NCI-H510A (cell line): Measurements from ENCODE around the gene AUNIP.

Source experiments
- DNase-seq: peaks from one replicate; lab custom pipeline; 2025; lab: John Stamatoyannopoulos, UW

AUNIP gene

GRCh38 chr1:25809283-25809926 lies 49.9 kb downstream of the AUNIP start:
- no peak for DNase-seq

GRCh38 chr1:25808481-25809244 lies 50.6 kb downstream of the AUNIP start:
- no peak for DNase-seq

GRCh38 chr1:25807480-25808390 lies 51.5 kb downstream of the AUNIP start:
- no peak for DNase-seq

GRCh38 chr1:25806418-25806817 lies 52.8 kb downstream of the AUNIP start:
- no peak for DNase-seq

GRCh38 chr1:25805863-25806225 lies 53.4 kb downstream of the AUNIP start:
- no peak for DNase-seq

GRCh38 chr1:25804964-25805862 lies 54.0 kb downstream of the AUNIP start:
- DNase-seq: no peak

GRCh38 chr1:25804244-25804963 lies 54.9 kb downstream of the AUNIP start:
- no peak for DNase-seq

- DNase-seq: no peak
Measured at GRCh38 chr1:25803368-25803767, 55.9 kb downstream of the AUNIP start.

GRCh38 chr1:25802915-25803314 lies 56.3 kb downstream of the AUNIP start:
- no peak for DNase-seq

- DNase-seq: no peak
Measured at GRCh38 chr1:25800703-25801377, 58.4 kb downstream of the AUNIP start.

GRCh38 chr1:25799935-25800702 lies 59.1 kb downstream of the AUNIP start, which contains the start of gene SELENON:
TSS of gene SELENON (plus strand) at chr1:25800193. CDS start at chr1:25800231, 38 bp downstream.
- peak; percentile 45 for DNase-seq

- no peak for DNase-seq
Measured at GRCh38 chr1:25799352-25799934, 59.8 kb downstream of the AUNIP start.

- no peak for DNase-seq
Measured at GRCh38 chr1:25798666-25799351, 60.4 kb downstream of the AUNIP start.

- DNase-seq: no peak
Measured at GRCh38 chr1:25797939-25798338, 61.3 kb downstream of the AUNIP start.

- peak; percentile 60 for DNase-seq
Measured at GRCh38 chr1:25796811-25797458, 62.3 kb downstream of the AUNIP start.

- no peak for DNase-seq
Measured at GRCh38 chr1:25795946-25796810, 63.1 kb downstream of the AUNIP start.

GRCh38 chr1:25795211-25795610 lies 64.0 kb downstream of the AUNIP start:
- DNase-seq: no peak
